A549 treated with RU486 at 1 μM for 4 hours (cell line): ENCODE results near the gene RTP2. TPM values are rescaled to one million over a fixed set of nuclear protein-coding genes. Genes with fewer than 3 reads are reported as not detected.

ENCODE experiments used
- total RNA-seq: library from RNA; stranded (reverse); fragments of 200-300 nt; extraction: Qiagen RNA extraction; gene quantifications from 5 replicates; pipeline ENCODE4 v1.2.3, GENCODE V29; 2022; ENCODE audit warnings: low read depth

The RTP2 gene
- not detected in 5 replicates for total RNA-seq

GRCh38 chr3:187702507-187703033 is at the start of gene RTP2:
Gene RTP2 (minus strand): TSS chr3:187702557. CDS start chr3:187702128, 429 bp downstream.

GRCh38 chr3:187745201-187746058 is 43.1 kb upstream of the RTP2 start, which contains the start of gene BCL6:
Gene BCL6 (minus strand): TSS chr3:187745468. CDS start chr3:187733693, 11,775 bp downstream.

GRCh38 chr3:187669675-187670504 is 32.5 kb downstream of the RTP2 start, which contains the start of gene SST:
Gene SST (minus strand): TSS chr3:187670394. CDS start chr3:187670291, 103 bp downstream.

Other genes with a start within 250 kb of the RTP2 start
- not detected in 5 replicates for gene SST, start 32.2 kb downstream of the RTP2 start, total RNA-seq
- 3.1 to 7.2 TPM (median 6.4 TPM) in 5 replicates for gene BCL6, start 42.9 kb upstream of the RTP2 start, total RNA-seq